AG10803 (cell line): ENCODE measurements around the gene HNRNPCL1.
"Not testable (repeated sequence)": the region's sequence is repeated elsewhere in the genome, so short reads cannot be mapped to it uniquely, and the experiment has no call there.

Source experiments
- DNase-seq: peaks from one replicate; pipeline ENCODE4 v3.0.0; 2010; ENCODE audit warnings: low read depth
- H3K4me3 ChIP-seq: 2 replicates; pipeline ENCODE4 v1.5.1; 2011; ENCODE audit warnings: mild to moderate bottlenecking, low read length, control low read depth
- CTCF ChIP-seq: conservative IDR thresholded peaks from 2 replicates; pipeline ENCODE4 v1.5.1; 2011; ENCODE audit warnings: mild to moderate bottlenecking, low read length, control low read depth, inconsistent platforms

The HNRNPCL1 gene

GRCh38 chr1:12848620-12849019, at the start of gene HNRNPCL1:
TSS of gene HNRNPCL1 (minus strand) at chr1:12848720. CDS start at chr1:12848289, 431 bp downstream.
- H3K4me3 ChIP-seq, DNase-seq: not testable (repeated sequence)

- H3K4me3 ChIP-seq = not testable (repeated sequence)
Observed at GRCh38 chr1:12898170-12898569, 49.6 kb upstream of the HNRNPCL1 start, which contains the start of gene PRAMEF10. TSS of gene PRAMEF10 (minus strand) at chr1:12898270. CDS start at chr1:12895847, 2,423 bp downstream.

GRCh38 chr1:12886101-12886500, 37.6 kb upstream of the HNRNPCL1 start, which contains the start of gene PRAMEF4:
TSS of gene PRAMEF4 (minus strand) at chr1:12886201. CDS start at chr1:12883394, 2,807 bp downstream.
- H3K4me3 ChIP-seq, DNase-seq: not testable (repeated sequence)

More at GRCh38 chr1:12898170-12898569, 49.6 kb upstream of the HNRNPCL1 start, which contains the start of gene PRAMEF10:
- not testable (repeated sequence) for DNase-seq

- H3K4me3 ChIP-seq, DNase-seq: not testable (repeated sequence)
Observed at GRCh38 chr1:12878453-12878852, 29.9 kb upstream of the HNRNPCL1 start.

GRCh38 chr1:12863131-12863880, 14.8 kb upstream of the HNRNPCL1 start:
- not testable (repeated sequence) for H3K4me3 ChIP-seq, DNase-seq

GRCh38 chr1:12856786-12857185, 8.3 kb upstream of the HNRNPCL1 start, which contains the start of gene PRAMEF2:
TSS of gene PRAMEF2 (plus strand) at chr1:12857086. CDS start at chr1:12859010, 1,924 bp downstream.
- not testable (repeated sequence) for H3K4me3 ChIP-seq, DNase-seq

- DNase-seq = peak; percentile 31
- TF ChIP-seq CTCF = no peak
- H3K4me3 ChIP-seq = no peak overlapping the region
Observed at GRCh38 chr1:12851779-12852178, 3.3 kb upstream of the HNRNPCL1 start.

GRCh38 chr1:12833251-12833650, 15.3 kb downstream of the HNRNPCL1 start:
- H3K4me3 ChIP-seq, DNase-seq: not testable (repeated sequence)

- not testable (repeated sequence) for H3K4me3 ChIP-seq
Observed at GRCh38 chr1:12831310-12831709, 17.2 kb downstream of the HNRNPCL1 start, which contains the start of gene PRAMEF11. TSS of gene PRAMEF11 (minus strand) at chr1:12831410. CDS start at chr1:12828789, 2,621 bp downstream.

GRCh38 chr1:12819061-12819460, 29.5 kb downstream of the HNRNPCL1 start:
- not testable (repeated sequence) for DNase-seq, H3K4me3 ChIP-seq

More at GRCh38 chr1:12831310-12831709, 17.2 kb downstream of the HNRNPCL1 start, which contains the start of gene PRAMEF11:
- DNase-seq = not testable (repeated sequence)

GRCh38 chr1:12811409-12811784, 37.1 kb downstream of the HNRNPCL1 start:
- no peak overlapping the region for H3K4me3 ChIP-seq
- DNase-seq = peak; percentile 46
- no peak for TF ChIP-seq CTCF

- DNase-seq = peak; percentile 78
- no peak for TF ChIP-seq CTCF
- H3K4me3 ChIP-seq = no peak overlapping the region
Observed at GRCh38 chr1:12810691-12811408, 37.7 kb downstream of the HNRNPCL1 start.
